K562 (cell line): ENCODE results near the gene ZDHHC11. TPM values are rescaled to one million over a fixed set of nuclear protein-coding genes. Genes with fewer than 3 reads are reported as not detected.

Experiments
- ATAC-seq: fragments of 200-7000 bp; cut with Tn5 transposase; 3 replicates; pipeline ENCODE4 v1.9.1; 2020; ENCODE audit warnings: moderate library complexity
- BruUV-seq: library from RNA; stranded (reverse); fragments of 400-500 nt; replicated peaks from 2 replicates; lab custom pipeline; 2021; lab: Mats Ljungman, UMichigan
- CTCF ChIA-PET: fragments of 300-600 bp; formaldehyde crosslinking; extraction: SDS; loops from one replicate; lab custom pipeline; 2021; ENCODE audit warnings: low intra/inter-chr PET ratio; lab: Yijun Ruan, JAX
- POLR2A ChIA-PET: fragments of 300-600, 350-650 bp; sonication (Branson Sonifier 250); formaldehyde crosslinking; extraction: SDS; loops from one replicate; lab custom pipeline; 2021; ENCODE audit warnings: antibody characterized with exemption, inconsistent platforms; lab: Yijun Ruan, JAX
- DNase-seq, 4 experiments: peaks; one replicate each; pipeline versions ENCODE4 v3.0.0 to v3.0.0-alpha.2; 2011 to 2018; ENCODE audit warnings: low spot score in 3 of 4, mixed read lengths in 3 of 4; ENCODE audit errors: extremely low read depth in 1 of 4
- FAIRE-seq: peaks from 2 replicates; lab custom pipeline; 2011; peaks lifted over from hg19 to GRCh38; lab: Jason Lieb, UNC
- H2AFZ ChIP-seq: 2 replicates; pipeline ENCODE4 v1.6.0; 2011; ENCODE audit warnings: low read depth, low read length, control low read depth, inconsistent platforms
- H3K27ac ChIP-seq: fragments of 200-600 bp; 3 replicates; pipeline ENCODE4 v1.8.0; 2011; ENCODE audit warnings: low read depth, mild to moderate bottlenecking, control low read depth, inconsistent platforms, low read length, moderate library complexity, mixed read lengths; ENCODE audit errors: extremely low read depth
- H3K27me3 ChIP-seq, 2 experiments: fragments of 300-600 bp in 1 of 2; 2 replicates in 1 of 2; 3 replicates in 1 of 2; pipeline versions ENCODE4 v1.6.0 to v1.8.0; 2011; ENCODE audit warnings: inconsistent platforms in 2 of 2, low read length in 2 of 2, mild to moderate bottlenecking in 1 of 2, mixed read lengths in 1 of 2, moderate library complexity in 1 of 2; ENCODE audit not compliant: control insufficient read depth in 2 of 2, insufficient read depth in 2 of 2
- H3K36me3 ChIP-seq: fragments of 300-600 bp; 3 replicates; pipeline ENCODE4 v1.8.0; 2011; ENCODE audit warnings: mild to moderate bottlenecking, low read length, inconsistent platforms; ENCODE audit not compliant: control insufficient read depth, insufficient read depth
- H3K4me1 ChIP-seq, 2 experiments: fragments of 200-600 bp in 1 of 2; replicated peaks in 1 of 2; 2 replicates in 1 of 2; 3 replicates in 1 of 2; pipeline versions ENCODE4 v1.5.1 to v1.8.0; 2011; ENCODE audit warnings: inconsistent platforms in 2 of 2, low read length in 2 of 2, mild to moderate bottlenecking in 1 of 2, mixed read lengths in 1 of 2, moderate library complexity in 1 of 2; ENCODE audit not compliant: control insufficient read depth in 2 of 2, insufficient read depth in 2 of 2
- H3K4me2 ChIP-seq: 2 replicates; pipeline ENCODE4 v1.6.1; 2011; ENCODE audit warnings: low read length, control low read depth, inconsistent platforms, mixed read lengths; ENCODE audit not compliant: insufficient read depth
- H3K4me3 ChIP-seq: fragments of 200-600 bp; sonication (generic), shearing (Covaris generic); 2 replicates; pipeline ENCODE4 v1.5.1; 2016; ENCODE audit warnings: control low read depth, inconsistent platforms
- H3K79me2 ChIP-seq: fragments of 200-600 bp; 3 replicates; pipeline ENCODE4 v1.8.0; 2011; ENCODE audit warnings: low read length, inconsistent platforms; ENCODE audit not compliant: control insufficient read depth, insufficient read depth
- H3K9ac ChIP-seq, 2 experiments: 2 replicates each; pipeline versions ENCODE4 v1.6.0 to v1.6.1; 2011; ENCODE audit warnings: low read depth in 2 of 2, low read length in 2 of 2, control low read depth in 1 of 2, inconsistent platforms in 1 of 2, mild to moderate bottlenecking in 1 of 2, mixed read lengths in 1 of 2; ENCODE audit not compliant: insufficient read depth in 1 of 2
- H3K9me1 ChIP-seq: one replicate; pipeline ENCODE4 v1.6.0; 2011; ENCODE audit warnings: inconsistent platforms, mild to moderate bottlenecking, low read length, moderate library complexity; ENCODE audit not compliant: control insufficient read depth, insufficient read depth
- H3K9me3 ChIP-seq: replicated peaks from 2 replicates; pipeline ENCODE4 v1.5.1; 2011; ENCODE audit warnings: low read depth, low read length, inconsistent platforms; ENCODE audit not compliant: control insufficient read depth, insufficient read depth
- H4K20me1 ChIP-seq: replicated peaks from 2 replicates; pipeline ENCODE4 v1.6.1; 2011; ENCODE audit warnings: low read length, inconsistent platforms, mixed read lengths; ENCODE audit not compliant: control insufficient read depth, insufficient read depth
- AFF4 ChIP-seq: sonication (generic); formaldehyde crosslinking; IDR thresholded peaks from 2 replicates; pipeline ENCODE4 v1.8.0; 2023; ENCODE audit warnings: mild to moderate bottlenecking, missing genetic modification reagents
- CHD1 ChIP-seq: fragments of 200-600 bp; sonication (generic); IDR thresholded peaks from one replicate; pipeline ENCODE4 v1.6.1; 2012; ENCODE audit warnings: mild to moderate bottlenecking, moderate library complexity, low read length, inconsistent platforms
- E2F6 ChIP-seq, 2 experiments: IDR thresholded peaks; 2 replicates each; pipeline ENCODE4 v1.6.1; 2011; ENCODE audit warnings: borderline replicate concordance in 1 of 2, control low read depth in 1 of 2, low read depth in 1 of 2, low read length in 1 of 2, mild to moderate bottlenecking in 1 of 2, mixed read lengths in 1 of 2, moderate library complexity in 1 of 2; ENCODE audit not compliant: insufficient read depth in 1 of 2, insufficient read length in 1 of 2, poor library complexity in 1 of 2, severe bottlenecking in 1 of 2; ENCODE audit errors: extremely low read depth in 1 of 2
- KLF16 ChIP-seq: IDR thresholded peaks from 2 replicates; pipeline ENCODE4 v1.6.1; 2016; ENCODE audit warnings: antibody characterized with exemption
- NR1H2 ChIP-seq: sonication (generic); formaldehyde crosslinking; IDR thresholded peaks from 2 replicates; pipeline ENCODE4 v1.4.0; 2020; ENCODE audit warnings: mild to moderate bottlenecking, missing genetic modification reagents
- NR2C2 ChIP-seq, 2 experiments: fragments of 200-800 bp in 1 of 2; sonication (Bioruptor generic) in 1 of 2; sonication (generic) in 1 of 2; formaldehyde crosslinking in 1 of 2; IDR thresholded peaks; 2 replicates each; pipeline versions ENCODE4 v1.6.1 to v1.8.0; 2016 to 2022; ENCODE audit warnings: mild to moderate bottlenecking in 1 of 2, missing compliant biosample characterization in 1 of 2, missing genetic modification characterization in 1 of 2, missing genetic modification reagents in 1 of 2
- NR2F6 ChIP-seq: fragments of 450-650 bp; formaldehyde crosslinking; IDR thresholded peaks from 2 replicates; pipeline ENCODE4 v1.4.0; 2020; ENCODE audit warnings: mild to moderate bottlenecking
- ZKSCAN8 ChIP-seq: fragments of 200-800 bp; sonication (Bioruptor generic); IDR thresholded peaks from 2 replicates; pipeline ENCODE4 v1.6.1; 2016; ENCODE audit warnings: missing genetic modification characterization, missing compliant biosample characterization
- ZNF239 ChIP-seq: fragments of 250-450 bp; sonication (Bioruptor Pico); IDR thresholded peaks from 2 replicates; pipeline ENCODE4 v1.4.0; 2020; ENCODE audit warnings: mild to moderate bottlenecking
- ZNF316 ChIP-seq: fragments of 450-650 bp; IDR thresholded peaks from 2 replicates; pipeline ENCODE4 v1.6.1; 2016
- ZNF586 ChIP-seq: fragments of 450-650 bp; formaldehyde crosslinking; conservative IDR thresholded peaks from 2 replicates; pipeline ENCODE4 v1.4.0; 2020; ENCODE audit warnings: mild to moderate bottlenecking, moderate library complexity
- ZNF696 ChIP-seq: fragments of 250-450 bp; sonication (Bioruptor Pico); conservative IDR thresholded peaks from 2 replicates; pipeline ENCODE4 v1.4.0; 2020; ENCODE audit warnings: mild to moderate bottlenecking, moderate library complexity
- ZNF77 ChIP-seq: fragments of 250-450 bp; sonication (Bioruptor Pico); IDR thresholded peaks from 2 replicates; pipeline ENCODE4 v1.5.0; 2020
- WGBS: fragments of 100-300 bp; shearing (Covaris generic); methylation state at CpG from one replicate; pipeline ENCODE4 v1.1.6; 2016; ENCODE audit warnings: low coverage, mixed read lengths; ENCODE audit not compliant: insufficient coverage; ENCODE audit errors: missing lambda C conversion rate; 5-methylcytosine and 5-hydroxymethylcytosine counted together
- in situ Hi-C: fragments of 300-500 bp; cut with MboI; formaldehyde crosslinking; loops from 4 replicates; pipeline ENCODE4 v1.15.0; 2018; ENCODE audit warnings: inconsistent platforms, mixed read lengths
- intact Hi-C: fragments of 100-400 bp; cut with micrococcal nuclease; formaldehyde crosslinking; loops from 2 replicates; pipeline ENCODE4 v1.14.2; 2022
- polyA plus RNA-seq, 8 experiments: library from polyadenylated mRNA; depleted of rRNA in 4 of 8; stranded (reverse) in 5 of 8; unstranded in 3 of 8; fragments of >200 nt; fragmentation: Nextera tagmentation in 2 of 8; fragmentation: Illumina TruSeq in 1 of 8; extraction: Ambion mirVana in 2 of 8; extraction: Trizol in 1 of 8; gene quantifications; 2 replicates each; pipeline versions ENCODE4 v1.2.1 to v1.2.3, GENCODE V29; 2011 to 2014; ENCODE audit warnings: inconsistent platforms in 1 of 8, missing spikeins in 1 of 8
- total RNA-seq, 7 experiments: library from RNA; depleted of rRNA in 6 of 7; stranded (reverse); fragments of >200 nt in 6 of 7; fragmentation: Illumina TruSeq in 2 of 7; extraction: Trizol in 2 of 7; gene quantifications; 2 replicates each; pipeline versions ENCODE4 v1.2.1 to v1.2.3, GENCODE V29; 2011 to 2021; ENCODE audit warnings: low replicate concordance in 1 of 7

ZDHHC11 gene
- total and polyA plus RNA-seq, 9 of the 15 experiments (the other 6 are each of a cell fraction or from before 2014, with no cell fraction given) = 0.07 to 2.3 (median 0.52) TPM

- TF ChIP-seq KLF16 (no peak), ZNF696 (no peak), ZNF239 (no peak), ZNF316 (peak; percentile 89)
- TF ChIP-seq, all 486 proteins: peak for 5
Measured at GRCh38 chr5:893711-894110, 42.9 kb upstream of the ZDHHC11 start (continued).

GRCh38 chr5:893137-893506, 42.3 kb upstream of the ZDHHC11 start:
- WGBS = under 1% methylated on average over 14 of the region's 31 CpGs
- TF ChIP-seq ZNF586 (CRISPR knock-in tag) (no peak), NR2C2 (CRISPR knock-in tag; IDR thresholded peaks at IDR 0.05) (no peak), NR2C2 (tag; IDR thresholded peaks at IDR 0.05) (0 out of 2 replicates have a peak, but pooled peaks have one; percentile 93), CHD1 (peak; percentile 91), AFF4 (CRISPR knock-in tag) (0 out of 2 replicates have a peak, but pooled peaks have one; percentile 57), E2F6 (IDR thresholded peaks at IDR 0.05; ENCODE audit: borderline replicate concordance in 1 of 2, extremely low read depth in 1 of 2, insufficient read depth in 1 of 2, insufficient read length in 1 of 2, low read depth in 1 of 2, low read length in 1 of 2, poor library complexity in 1 of 2, severe bottlenecking in 1 of 2) (no peak), ZKSCAN8 (CRISPR knock-in tag) (no peak), NR1H2 (0 out of 2 replicates have a peak, but pooled peaks have one; percentile 1), ZNF77 (CRISPR knock-in tag) (no peak), NR2F6 (CRISPR knock-in tag) (0 out of 2 replicates have a peak, but pooled peaks have one; percentile 46)

More at GRCh38 chr5:893137-893506, 42.3 kb upstream of the ZDHHC11 start:
- peak; percentile 26 for ATAC-seq
- Histone ChIP-seq H3K4me1 (peaks cover 20 to 33% of the 10 kb centered on the region in 2 experiments; a peak in 4 of 5 replicates), H4K20me1 (peaks cover 14% of the 10 kb centered on the region; the same call in 1 of the 2 replicates), H3K9ac (peak overlapping the region; percentile 92 to 100), H3K79me2 (peaks cover 82% of the 10 kb centered on the region), H3K4me2 (peak overlapping the region; percentile 99), H3K9me3 (no peaks in the 10 kb centered on the region), H3K9me1 (no peaks in the 10 kb centered on the region), H2AFZ (peak overlapping the region; percentile 87), H3K36me3 (peaks cover 72% of the 10 kb centered on the region), H3K27ac (peak overlapping the region; percentile 83), H3K4me3 (peak overlapping the region; percentile 71), H3K27me3 (no peaks in the 10 kb centered on the region)
- in situ Hi-C loops = no loop called here
- no peak for FAIRE-seq
- POLR2A ChIA-PET = interaction anchor here (0.6 to 1.6 kb wide), 9 partner anchors 7 to 462 kb away, joined by 3 to 4 read pairs (median 4); no protein-coding TSS in a partner anchor
- intact Hi-C loops = loop anchor here (5.0 kb wide), 1 partner anchor 281 kb away; the partner anchor contains the start of gene CEP72
- no TSS peak for BruUV-seq
- CTCF ChIA-PET = interaction anchor here (0.6 kb wide), 1 partner anchor 274 kb away, joined by 3 read pairs; no protein-coding TSS in a partner anchor
- peak in 2 of 4 experiments; percentile 20 to 53 for DNase-seq
